HL-60 (cell line): Measurements from ENCODE around the gene ABCC8.

Experiments
- CTCF ChIP-seq: IDR thresholded peaks from one replicate; pipeline ENCODE4 v1.5.1; 2011; ENCODE audit warnings: low read length, control low read depth, inconsistent platforms; ENCODE audit not compliant: insufficient read depth
- POLR2AphosphoS5 ChIP-seq: IDR thresholded peaks from 2 replicates; pipeline ENCODE4 v1.6.1; 2012; ENCODE audit warnings: low read depth

- TF ChIP-seq CTCF (no peak), POLR2AphosphoS5 (no peak)
Observed at GRCh38 chr11:17518366-17518765, 41.7 kb upstream of the ABCC8 start.
